OCI-LY1 (cell line): ENCODE data around the gene CA12.

Source experiments
- EZH2 ChIP-seq: fragments of 200-600 bp; sonication (generic), shearing (Covaris generic); IDR thresholded peaks from 2 replicates; pipeline ENCODE4 v1.8.0; 2017; ENCODE audit warnings: borderline replicate concordance, mixed run types, mild to moderate bottlenecking, antibody characterized with exemption, low read length, moderate library complexity, mixed read lengths
- TF ChIP-seq, protein P1 (sequence below): fragments of 200-600 bp; sonication (generic), shearing (Covaris generic); IDR thresholded peaks from 2 replicates; pipeline ENCODE4 v1.5.1; 2017; ENCODE audit warnings: mild to moderate bottlenecking, antibody characterized with exemption, low read length, moderate library complexity, mixed read lengths

DNA sequence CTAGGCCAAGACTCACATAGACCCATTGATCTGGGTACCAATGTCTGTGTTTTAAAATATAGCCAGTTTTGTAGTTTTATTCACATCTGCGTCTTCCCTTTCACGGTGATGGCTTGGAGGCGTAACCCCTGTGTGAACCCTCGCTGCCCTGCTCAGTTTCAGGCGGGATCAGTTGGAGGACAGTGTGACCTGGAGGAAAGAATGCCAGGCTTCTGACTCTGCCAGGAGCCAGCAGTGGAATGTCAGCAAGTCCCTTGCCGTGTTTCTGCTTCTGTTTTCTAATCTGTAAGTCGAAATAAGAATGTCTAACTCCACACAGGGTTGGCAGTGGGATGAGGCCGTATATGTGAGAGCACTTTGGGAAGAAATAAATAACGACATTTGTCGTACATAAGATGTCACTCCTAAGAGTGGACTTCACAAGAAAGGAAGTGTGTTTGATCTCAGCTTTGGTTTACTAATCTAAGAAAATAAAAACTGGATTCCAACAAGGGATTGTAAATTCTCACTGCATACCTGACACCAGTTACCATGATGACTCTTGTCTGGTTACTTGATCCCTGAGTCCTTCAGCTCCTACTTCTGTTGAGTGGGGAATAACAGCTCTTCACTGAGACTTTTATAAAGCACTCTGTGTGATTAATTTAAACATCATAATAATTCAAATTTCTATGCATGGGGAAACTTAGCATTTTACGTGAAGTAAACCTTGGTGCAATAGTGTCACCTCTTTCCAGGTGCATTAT is 6.3 kb upstream of the CA12 start:
- TF ChIP-seq, protein P1, sequence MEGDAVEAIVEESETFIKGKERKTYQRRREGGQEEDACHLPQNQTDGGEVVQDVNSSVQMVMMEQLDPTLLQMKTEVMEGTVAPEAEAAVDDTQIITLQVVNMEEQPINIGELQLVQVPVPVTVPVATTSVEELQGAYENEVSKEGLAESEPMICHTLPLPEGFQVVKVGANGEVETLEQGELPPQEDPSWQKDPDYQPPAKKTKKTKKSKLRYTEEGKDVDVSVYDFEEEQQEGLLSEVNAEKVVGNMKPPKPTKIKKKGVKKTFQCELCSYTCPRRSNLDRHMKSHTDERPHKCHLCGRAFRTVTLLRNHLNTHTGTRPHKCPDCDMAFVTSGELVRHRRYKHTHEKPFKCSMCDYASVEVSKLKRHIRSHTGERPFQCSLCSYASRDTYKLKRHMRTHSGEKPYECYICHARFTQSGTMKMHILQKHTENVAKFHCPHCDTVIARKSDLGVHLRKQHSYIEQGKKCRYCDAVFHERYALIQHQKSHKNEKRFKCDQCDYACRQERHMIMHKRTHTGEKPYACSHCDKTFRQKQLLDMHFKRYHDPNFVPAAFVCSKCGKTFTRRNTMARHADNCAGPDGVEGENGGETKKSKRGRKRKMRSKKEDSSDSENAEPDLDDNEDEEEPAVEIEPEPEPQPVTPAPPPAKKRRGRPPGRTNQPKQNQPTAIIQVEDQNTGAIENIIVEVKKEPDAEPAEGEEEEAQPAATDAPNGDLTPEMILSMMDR = no peak
- TF ChIP-seq EZH2 = no peak
